HG03175 (cell line): ENCODE measurements around the gene HIVEP3.

ENCODE experiments used
- ATAC-seq: cut with Tn5 transposase; IDR thresholded peaks from one replicate; pipeline ENCODE4 v1.9.1; 2021; ENCODE audit warnings: mild to moderate bottlenecking, moderate library complexity; ENCODE audit not compliant: unreplicated experiment

Gene HIVEP3

GRCh38 chr1:41816061-41816460 lies 102.7 kb downstream of the HIVEP3 start:
- ATAC-seq = no peak

- no peak for ATAC-seq
Measured at GRCh38 chr1:41813755-41814745, 104.7 kb downstream of the HIVEP3 start.

- ATAC-seq = no peak
Measured at GRCh38 chr1:41813226-41813625, 105.5 kb downstream of the HIVEP3 start.

GRCh38 chr1:41812453-41812852 lies 106.3 kb downstream of the HIVEP3 start:
- ATAC-seq = no peak

- ATAC-seq = no peak
Measured at GRCh38 chr1:41812051-41812450, 106.7 kb downstream of the HIVEP3 start.

- no peak for ATAC-seq
Measured at GRCh38 chr1:41811051-41811795, 107.5 kb downstream of the HIVEP3 start.

- ATAC-seq = no peak
Measured at GRCh38 chr1:41810446-41810845, 108.3 kb downstream of the HIVEP3 start.

- no peak for ATAC-seq
Measured at GRCh38 chr1:41809692-41810091, 109.0 kb downstream of the HIVEP3 start.

- no peak for ATAC-seq
Measured at GRCh38 chr1:41807390-41807789, 111.3 kb downstream of the HIVEP3 start.

GRCh38 chr1:41806472-41807155 lies 112.1 kb downstream of the HIVEP3 start:
- ATAC-seq = no peak

GRCh38 chr1:41805771-41806471 lies 112.8 kb downstream of the HIVEP3 start:
- ATAC-seq = no peak

- no peak for ATAC-seq
Measured at GRCh38 chr1:41804176-41804575, 114.5 kb downstream of the HIVEP3 start.

- ATAC-seq = no peak
Measured at GRCh38 chr1:41803656-41804055, 115.1 kb downstream of the HIVEP3 start.

- peak; percentile 60 for ATAC-seq
Measured at GRCh38 chr1:41802532-41803501, 115.9 kb downstream of the HIVEP3 start.

- ATAC-seq = no peak
Measured at GRCh38 chr1:41800311-41800829, 118.4 kb downstream of the HIVEP3 start.

GRCh38 chr1:41799723-41800122 lies 119.0 kb downstream of the HIVEP3 start:
- no peak for ATAC-seq

GRCh38 chr1:41799205-41799604 lies 119.5 kb downstream of the HIVEP3 start:
- ATAC-seq = no peak

- no peak for ATAC-seq
Measured at GRCh38 chr1:41795205-41795762, 123.4 kb downstream of the HIVEP3 start.

GRCh38 chr1:41794031-41794430 lies 124.7 kb downstream of the HIVEP3 start:
- ATAC-seq = no peak
